HUES48 (cell line): ENCODE measurements around the gene LRP1B.
"Not testable (repeated sequence)": the region's sequence is repeated elsewhere in the genome, so short reads cannot be mapped to it uniquely, and the experiment has no call there.

Experiments used
- H3K27ac ChIP-seq: one replicate; pipeline ENCODE4 v1.7.0; 2013; ENCODE audit warnings: low read depth, low read length, inconsistent platforms
- H3K27me3 ChIP-seq: 2 replicates; pipeline ENCODE4 v1.6.1; 2013; ENCODE audit warnings: mild to moderate bottlenecking, low read length; ENCODE audit not compliant: control insufficient read depth, insufficient read depth
- H3K36me3 ChIP-seq: 2 replicates; pipeline ENCODE4 v1.6.1; 2013; ENCODE audit warnings: low read length; ENCODE audit not compliant: control insufficient read depth, insufficient read depth
- H3K4me1 ChIP-seq: 2 replicates; pipeline ENCODE4 v1.6.1; 2013; ENCODE audit warnings: mild to moderate bottlenecking, low read length; ENCODE audit not compliant: control insufficient read depth, insufficient read depth
- H3K4me3 ChIP-seq: 2 replicates; pipeline ENCODE4 v1.5.1; 2013; ENCODE audit warnings: mild to moderate bottlenecking, low read depth, low read length
- H3K9ac ChIP-seq: 2 replicates; pipeline ENCODE4 v1.6.1; 2013; ENCODE audit warnings: mild to moderate bottlenecking, low read depth, low read length, moderate library complexity
- H3K9me3 ChIP-seq: 2 replicates; pipeline ENCODE4 v1.6.1; 2013; ENCODE audit warnings: low read length; ENCODE audit not compliant: control insufficient read depth, insufficient read depth

LRP1B gene

GRCh38 chr2:141169117-141169516 lies 961.7 kb downstream of the LRP1B start:
- not testable (repeated sequence) for H3K36me3 ChIP-seq, H3K4me3 ChIP-seq, H3K27me3 ChIP-seq, H3K4me1 ChIP-seq, H3K9me3 ChIP-seq, H3K27ac ChIP-seq, H3K9ac ChIP-seq

DNA sequence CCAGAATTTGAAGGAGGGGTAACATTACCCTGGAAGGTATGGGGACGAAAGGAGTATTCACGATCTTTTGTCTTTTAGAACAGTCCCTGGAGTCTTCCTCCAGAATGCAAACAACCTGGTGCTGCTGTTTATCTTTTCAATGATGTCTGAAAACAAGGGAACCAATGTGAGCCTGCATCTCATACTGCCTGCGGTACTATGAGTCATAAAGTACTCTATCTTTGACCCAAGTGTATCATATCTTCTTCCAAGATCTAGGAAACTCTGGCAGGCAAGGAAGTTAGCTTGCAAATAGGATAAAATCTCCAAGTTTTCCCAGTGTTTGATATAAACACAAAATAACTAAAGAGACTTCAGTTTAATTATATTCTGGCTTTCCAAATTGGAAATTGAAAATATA lies 968.5 kb downstream of the LRP1B start:
- no peaks in the 10 kb centered on the region for H3K9me3 ChIP-seq
- no peak overlapping the region for H3K4me3 ChIP-seq
- H3K36me3 ChIP-seq: no peaks in the 10 kb centered on the region
- no peak overlapping the region for H3K27ac ChIP-seq
- H3K27me3 ChIP-seq: no peaks in the 10 kb centered on the region
- no peak overlapping the region for H3K9ac ChIP-seq
- H3K4me1 ChIP-seq: no peaks in the 10 kb centered on the region

DNA sequence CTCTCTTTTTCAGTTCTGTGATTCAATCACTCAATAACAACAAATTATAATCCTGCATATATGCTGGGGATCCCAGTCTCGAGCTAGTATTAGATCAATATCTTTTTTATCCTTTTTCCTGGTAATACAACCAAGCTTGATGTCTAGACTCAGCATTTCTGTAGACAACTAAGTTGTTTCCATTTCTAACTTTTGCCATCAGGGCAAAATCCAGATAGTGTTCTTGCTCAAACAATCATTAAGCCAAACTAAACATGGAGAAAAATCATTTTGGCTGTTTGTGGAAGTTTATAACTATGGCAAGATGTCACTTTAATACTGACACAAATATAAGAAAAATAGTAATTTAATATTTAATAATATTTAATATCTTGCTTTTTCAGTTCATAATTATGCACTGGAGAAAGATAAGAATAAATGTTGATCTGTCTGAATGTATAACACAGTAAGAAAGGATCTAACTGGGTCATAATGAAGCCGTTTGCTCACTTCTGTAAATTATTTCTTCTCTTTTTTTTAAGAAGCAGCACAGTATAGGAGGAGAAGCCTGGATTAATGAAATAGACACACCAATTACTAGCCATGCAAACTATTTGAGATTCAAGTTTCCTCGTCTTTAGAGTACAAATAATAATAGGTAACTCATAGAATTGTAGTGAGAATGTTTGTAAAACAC lies 979.1 kb downstream of the LRP1B start:
- H3K27me3 ChIP-seq: no peaks in the 10 kb centered on the region
- H3K9ac ChIP-seq: no peak overlapping the region
- no peaks in the 10 kb centered on the region for H3K9me3 ChIP-seq
- no peaks in the 10 kb centered on the region for H3K36me3 ChIP-seq
- H3K4me3 ChIP-seq: no peak overlapping the region
- H3K4me1 ChIP-seq: no peaks in the 10 kb centered on the region
- no peak overlapping the region for H3K27ac ChIP-seq

GRCh38 chr2:141142025-141142424 lies 988.8 kb downstream of the LRP1B start:
- Histone ChIP-seq H3K36me3 (no peaks in the 10 kb centered on the region), H3K9me3 (no peaks in the 10 kb centered on the region), H3K27me3 (no peaks in the 10 kb centered on the region), H3K4me1 (no peaks in the 10 kb centered on the region), H3K27ac (no peak overlapping the region), H3K4me3 (no peak overlapping the region), H3K9ac (no peak overlapping the region)

GRCh38 chr2:141137122-141137693 lies 993.6 kb downstream of the LRP1B start:
- Histone ChIP-seq H3K9me3 (no peaks in the 10 kb centered on the region), H3K4me1 (no peaks in the 10 kb centered on the region)

DNA sequence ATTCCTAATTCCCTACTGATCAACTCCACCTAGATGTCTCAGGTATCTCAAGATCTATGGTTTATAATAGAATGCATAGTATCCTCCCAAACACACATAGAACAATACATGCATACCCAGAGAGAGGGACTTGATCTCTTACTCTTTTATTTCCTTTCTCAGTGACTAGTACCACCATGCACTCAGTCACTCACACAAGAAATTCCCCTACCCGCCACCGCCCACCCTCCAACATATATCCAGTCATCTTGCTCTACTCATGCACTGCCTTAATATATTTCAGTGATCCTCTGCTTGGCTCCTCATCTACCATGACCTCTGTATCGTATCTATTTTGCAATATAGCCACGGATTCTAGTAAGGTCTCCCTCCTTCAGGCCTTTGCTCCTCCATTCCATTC lies 996.9 kb downstream of the LRP1B start:
- H3K9me3 ChIP-seq: no peaks in the 10 kb centered on the region
- H3K27me3 ChIP-seq: no peaks in the 10 kb centered on the region
- H3K27ac ChIP-seq: no peak overlapping the region
- H3K36me3 ChIP-seq: no peaks in the 10 kb centered on the region
- no peaks in the 10 kb centered on the region for H3K4me1 ChIP-seq
- H3K4me3 ChIP-seq: no peak overlapping the region
- no peak overlapping the region for H3K9ac ChIP-seq

More at GRCh38 chr2:141137122-141137693, 993.6 kb downstream of the LRP1B start:
- H3K27ac ChIP-seq: no peak overlapping the region
- H3K9ac ChIP-seq: no peak overlapping the region
- H3K4me3 ChIP-seq: no peak overlapping the region
- H3K27me3 ChIP-seq: no peaks in the 10 kb centered on the region
- no peaks in the 10 kb centered on the region for H3K36me3 ChIP-seq

DNA sequence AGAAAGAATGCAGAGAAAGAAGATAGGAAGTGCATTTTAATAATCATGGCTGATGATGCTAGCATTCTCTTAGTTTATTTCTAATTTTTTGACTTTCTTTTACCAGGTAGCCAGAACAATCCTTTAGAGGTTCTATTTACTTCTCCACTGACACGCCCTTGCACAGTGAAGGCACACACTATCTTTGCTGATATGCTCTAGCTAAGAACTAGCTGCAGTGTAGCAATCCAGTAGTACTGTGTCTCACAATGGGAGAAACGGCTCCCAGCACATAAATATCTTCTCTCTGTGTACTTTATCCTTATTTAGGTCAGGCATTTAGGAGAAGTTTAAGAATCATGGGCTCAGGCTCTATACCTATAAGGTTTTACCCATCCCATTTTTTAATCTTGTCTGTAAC lies 1005.4 kb downstream of the LRP1B start:
- Histone ChIP-seq H3K9ac (no peak overlapping the region), H3K27me3 (no peaks in the 10 kb centered on the region), H3K27ac (no peak overlapping the region), H3K9me3 (no peaks in the 10 kb centered on the region), H3K4me3 (no peak overlapping the region), H3K4me1 (no peaks in the 10 kb centered on the region), H3K36me3 (no peaks in the 10 kb centered on the region)

- H3K4me1 ChIP-seq: peaks cover 4% of the 10 kb centered on the region; the same call in 1 of the 2 replicates
- H3K9me3 ChIP-seq: no peaks in the 10 kb centered on the region
- no peaks in the 10 kb centered on the region for H3K27me3 ChIP-seq
- no peak overlapping the region for H3K27ac ChIP-seq
- H3K4me3 ChIP-seq: no peak overlapping the region
- H3K9ac ChIP-seq: no peak overlapping the region
- no peaks in the 10 kb centered on the region for H3K36me3 ChIP-seq
Observed at GRCh38 chr2:141118836-141119235, 1012.0 kb downstream of the LRP1B start.

DNA sequence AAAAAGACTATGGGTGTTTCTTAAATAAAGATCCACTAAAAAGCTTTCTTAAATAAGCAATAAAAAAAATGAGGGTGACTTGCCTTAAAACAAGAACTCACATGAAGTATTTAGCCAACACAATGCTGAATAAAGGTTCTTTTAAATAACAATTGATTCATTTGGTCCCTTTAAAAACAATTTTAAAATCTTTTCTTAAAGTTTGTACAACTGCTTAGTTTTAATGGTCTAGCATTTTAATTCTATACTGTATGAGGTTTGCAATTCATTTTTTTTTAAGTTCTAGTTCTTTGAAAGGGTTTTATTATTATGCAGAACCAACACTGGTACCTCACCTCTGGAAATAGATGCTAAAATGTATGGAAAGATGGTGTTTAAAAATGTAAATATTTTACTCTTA lies 1017.5 kb downstream of the LRP1B start:
- no peaks in the 10 kb centered on the region for H3K27me3 ChIP-seq
- no peak overlapping the region for H3K9ac ChIP-seq
- no peak overlapping the region for H3K27ac ChIP-seq
- H3K9me3 ChIP-seq: peaks cover 4% of the 10 kb centered on the region; the same call in 1 of the 2 replicates
- H3K4me3 ChIP-seq: no peak overlapping the region
- H3K4me1 ChIP-seq: peaks cover 43% of the 10 kb centered on the region
- H3K36me3 ChIP-seq: no peaks in the 10 kb centered on the region

DNA sequence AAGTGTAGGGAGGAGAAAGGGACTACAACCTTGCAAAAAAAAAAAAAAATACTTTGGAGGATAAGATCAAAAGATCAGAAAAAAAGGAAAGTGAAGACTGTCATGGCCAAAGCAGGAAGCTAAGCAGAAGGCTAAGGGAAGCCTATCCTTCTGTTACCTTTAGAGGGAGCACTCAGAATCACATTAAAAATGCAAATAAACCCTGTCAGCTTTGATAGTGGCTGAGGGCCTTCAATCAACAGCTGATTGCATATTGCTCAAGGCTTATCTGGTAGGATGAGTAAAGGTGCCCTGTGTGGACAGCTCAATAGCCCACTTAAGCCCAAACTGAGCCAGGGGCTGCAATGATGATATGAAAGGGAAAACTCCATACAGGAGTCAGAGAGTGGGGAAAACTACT lies 1021.2 kb downstream of the LRP1B start:
- Histone ChIP-seq H3K4me1 (peaks cover 59% of the 10 kb centered on the region), H3K4me3 (no peak overlapping the region), H3K36me3 (no peaks in the 10 kb centered on the region), H3K27me3 (no peaks in the 10 kb centered on the region), H3K9me3 (peaks cover 4% of the 10 kb centered on the region; the same call in 1 of the 2 replicates), H3K9ac (no peak overlapping the region), H3K27ac (no peak overlapping the region)

- no peak overlapping the region for H3K4me3 ChIP-seq
- no peaks in the 10 kb centered on the region for H3K36me3 ChIP-seq
- H3K9me3 ChIP-seq: no peaks in the 10 kb centered on the region
- peak overlapping the region; percentile 5 for H3K27ac ChIP-seq
- H3K27me3 ChIP-seq: no peaks in the 10 kb centered on the region
- H3K4me1 ChIP-seq: peaks cover 36% of the 10 kb centered on the region
- H3K9ac ChIP-seq: no peak overlapping the region
Observed at GRCh38 chr2:141105763-141106162, 1025.1 kb downstream of the LRP1B start.
